ENCODE measurements around the gene PRMT3.

DNA sequence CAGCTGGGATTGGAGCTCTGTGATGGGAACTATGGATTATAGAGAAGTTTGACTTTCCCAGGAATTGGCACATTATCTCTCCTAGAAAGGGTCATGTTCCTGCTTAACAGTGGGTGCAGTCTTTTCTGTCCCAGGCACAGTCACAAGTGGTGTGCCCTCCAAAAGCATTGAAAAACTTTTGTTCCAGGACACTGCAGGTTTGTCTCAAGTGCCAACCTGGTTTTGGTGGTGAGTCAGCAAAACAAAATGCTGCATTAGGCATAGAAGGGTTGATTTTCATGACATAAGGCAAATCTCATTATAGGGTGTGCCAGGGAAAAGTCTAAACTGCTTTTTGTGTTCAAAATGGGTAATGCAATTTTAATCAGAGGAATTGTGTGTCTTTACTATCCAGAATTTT, 19.1 kb upstream of the PRMT3 start:
- TF ChIP-seq, protein P1, sequence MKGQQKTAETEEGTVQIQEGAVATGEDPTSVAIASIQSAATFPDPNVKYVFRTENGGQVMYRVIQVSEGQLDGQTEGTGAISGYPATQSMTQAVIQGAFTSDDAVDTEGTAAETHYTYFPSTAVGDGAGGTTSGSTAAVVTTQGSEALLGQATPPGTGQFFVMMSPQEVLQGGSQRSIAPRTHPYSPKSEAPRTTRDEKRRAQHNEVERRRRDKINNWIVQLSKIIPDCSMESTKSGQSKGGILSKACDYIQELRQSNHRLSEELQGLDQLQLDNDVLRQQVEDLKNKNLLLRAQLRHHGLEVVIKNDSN (IDR thresholded peaks at IDR 0.05), result no peak
- no peak for TF ChIP-seq TAF1 (IDR thresholded peaks at IDR 0.05; ENCODE audit: low read depth)
- no peak for TF ChIP-seq YY1 (IDR thresholded peaks at IDR 0.05; ENCODE audit: low read depth)
- no peak for TF ChIP-seq EGR1 (IDR thresholded peaks at IDR 0.05)

All from Ishikawa (cell line).